NCI-H345 treated with DMSO at 0.1 percent for 48 hours (cell line): ENCODE measurements around the gene IP6K3.

Source experiments
- DNase-seq: peaks from one replicate; lab custom pipeline; 2025; ENCODE audit not compliant: unreplicated experiment; lab: John Stamatoyannopoulos, UW

IP6K3 gene

GRCh38 chr6:33777398-33778388 lies 31.0 kb upstream of the IP6K3 start:
- no peak for DNase-seq

GRCh38 chr6:33776764-33777163 lies 30.1 kb upstream of the IP6K3 start:
- no peak for DNase-seq

GRCh38 chr6:33776186-33776585 lies 29.5 kb upstream of the IP6K3 start:
- DNase-seq, result no peak

GRCh38 chr6:33774774-33775173 lies 28.1 kb upstream of the IP6K3 start:
- DNase-seq, result no peak

- no peak for DNase-seq
Observed at GRCh38 chr6:33772902-33773472, 26.3 kb upstream of the IP6K3 start.

GRCh38 chr6:33772082-33772830 lies 25.6 kb upstream of the IP6K3 start:
- DNase-seq, result no peak

GRCh38 chr6:33771146-33772081 lies 24.7 kb upstream of the IP6K3 start:
- DNase-seq, result peak; percentile 19

- DNase-seq, result no peak
Observed at GRCh38 chr6:33770833-33771145, 24.1 kb upstream of the IP6K3 start.

GRCh38 chr6:33770124-33770832 lies 23.6 kb upstream of the IP6K3 start:
- no peak for DNase-seq

GRCh38 chr6:33769248-33769821 lies 22.6 kb upstream of the IP6K3 start:
- no peak for DNase-seq

GRCh38 chr6:33768644-33769120 lies 22.0 kb upstream of the IP6K3 start:
- DNase-seq, result no peak

GRCh38 chr6:33766921-33767907 lies 20.5 kb upstream of the IP6K3 start:
- DNase-seq, result no peak

- no peak for DNase-seq
Observed at GRCh38 chr6:33765368-33765767, 18.7 kb upstream of the IP6K3 start.

- DNase-seq, result no peak
Observed at GRCh38 chr6:33764036-33764435, 17.3 kb upstream of the IP6K3 start.

GRCh38 chr6:33763483-33763882 lies 16.8 kb upstream of the IP6K3 start:
- DNase-seq, result no peak

GRCh38 chr6:33762713-33763112 lies 16.0 kb upstream of the IP6K3 start:
- DNase-seq, result no peak

- no peak for DNase-seq
Observed at GRCh38 chr6:33761922-33762629, 15.4 kb upstream of the IP6K3 start.

GRCh38 chr6:33761581-33761921 lies 14.8 kb upstream of the IP6K3 start:
- no peak for DNase-seq
